KMS-11 (cell line): ENCODE measurements around the gene IL3.

Source experiments
- H2AFZ ChIP-seq: fragments of 200-600 bp; sonication (generic); 2 replicates; pipeline ENCODE4 v1.6.1; 2016; ENCODE audit warnings: antibody characterized with exemption, mixed run types, low read depth
- H3K27ac ChIP-seq: fragments of 200-600 bp; sonication (generic); 2 replicates; pipeline ENCODE4 v1.6.1; 2016; ENCODE audit warnings: mild to moderate bottlenecking, mixed run types
- H3K27me3 ChIP-seq: fragments of 200-600 bp; sonication (generic); 2 replicates; pipeline ENCODE4 v1.6.1; 2017; ENCODE audit warnings: mild to moderate bottlenecking, low read depth, mixed run types, moderate library complexity; ENCODE audit not compliant: insufficient read depth
- H3K36me3 ChIP-seq: fragments of 200-600 bp; sonication (generic); 2 replicates; pipeline ENCODE4 v1.6.1; 2017; ENCODE audit warnings: mild to moderate bottlenecking, mixed run types; ENCODE audit not compliant: insufficient read depth
- H3K4me1 ChIP-seq: fragments of 200-600 bp; sonication (generic); 2 replicates; pipeline ENCODE4 v1.6.1; 2016; ENCODE audit warnings: mild to moderate bottlenecking, low read depth, mixed run types; ENCODE audit not compliant: poor library complexity, severe bottlenecking
- H3K4me2 ChIP-seq: fragments of 200-600 bp; sonication (generic); 2 replicates; pipeline ENCODE4 v1.7.0; 2016; ENCODE audit warnings: mild to moderate bottlenecking, mixed run types
- H3K4me3 ChIP-seq: fragments of 200-600 bp; sonication (generic); IDR thresholded peaks from 2 replicates; pipeline ENCODE4 v1.6.1; 2017; ENCODE audit warnings: low read depth, low read length, mixed read lengths; ENCODE audit not compliant: insufficient read depth
- H3K79me2 ChIP-seq: fragments of 200-600 bp; sonication (generic); 2 replicates; pipeline ENCODE4 v1.6.1; 2016; ENCODE audit warnings: low read depth, mixed run types; ENCODE audit not compliant: insufficient read depth
- H3K9ac ChIP-seq: fragments of 200-600 bp; sonication (generic); 2 replicates; pipeline ENCODE4 v1.6.1; 2016; ENCODE audit warnings: mild to moderate bottlenecking, mixed run types
- H4K20me1 ChIP-seq: fragments of 200-600 bp; sonication (generic); 2 replicates; pipeline ENCODE4 v1.6.1; 2016; ENCODE audit warnings: mild to moderate bottlenecking, mixed run types; ENCODE audit not compliant: insufficient read depth
- CTCF ChIP-seq: fragments of 200-600 bp; sonication (generic); conservative IDR thresholded peaks from 2 replicates; pipeline ENCODE4 v1.6.1; 2017; ENCODE audit warnings: low read depth, mild to moderate bottlenecking, antibody characterized with exemption, low read length, moderate library complexity, mixed read lengths

The IL3 gene

GRCh38 chr5:132050136-132050535, 10.3 kb upstream of the IL3 start:
- H3K4me1 ChIP-seq, result no peaks in the 10 kb centered on the region

GRCh38 chr5:132050661-132051552, 9.5 kb upstream of the IL3 start:
- H4K20me1 ChIP-seq, result no peaks in the 10 kb centered on the region
- no peaks in the 10 kb centered on the region for H3K36me3 ChIP-seq
- no peaks in the 10 kb centered on the region for H3K79me2 ChIP-seq
- H3K27ac ChIP-seq, result no peak overlapping the region
- H3K9ac ChIP-seq, result no peak overlapping the region
- H3K4me2 ChIP-seq, result no peak overlapping the region
- no peaks in the 10 kb centered on the region for H3K27me3 ChIP-seq
- H3K4me1 ChIP-seq, result no peaks in the 10 kb centered on the region
- H3K4me3 ChIP-seq, result no peak overlapping the region
- no peak for TF ChIP-seq CTCF
- H2AFZ ChIP-seq, result no peak overlapping the region

More at GRCh38 chr5:132050136-132050535, 10.3 kb upstream of the IL3 start:
- H3K27me3 ChIP-seq, result no peaks in the 10 kb centered on the region
- TF ChIP-seq CTCF, result no peak
- no peak overlapping the region for H2AFZ ChIP-seq
- H3K36me3 ChIP-seq, result no peaks in the 10 kb centered on the region
- H3K4me3 ChIP-seq, result no peak overlapping the region
- no peaks in the 10 kb centered on the region for H3K79me2 ChIP-seq
- H3K9ac ChIP-seq, result no peak overlapping the region
- H4K20me1 ChIP-seq, result no peaks in the 10 kb centered on the region
- H3K4me2 ChIP-seq, result no peak overlapping the region
- H3K27ac ChIP-seq, result no peak overlapping the region

GRCh38 chr5:132052520-132052919, 7.9 kb upstream of the IL3 start:
- no peak overlapping the region for H2AFZ ChIP-seq
- no peak overlapping the region for H3K4me3 ChIP-seq
- H4K20me1 ChIP-seq, result no peaks in the 10 kb centered on the region
- H3K79me2 ChIP-seq, result no peaks in the 10 kb centered on the region
- no peaks in the 10 kb centered on the region for H3K4me1 ChIP-seq
- H3K4me2 ChIP-seq, result no peak overlapping the region
- no peaks in the 10 kb centered on the region for H3K27me3 ChIP-seq
- no peaks in the 10 kb centered on the region for H3K36me3 ChIP-seq
- no peak overlapping the region for H3K9ac ChIP-seq
- no peak overlapping the region for H3K27ac ChIP-seq
- no peak for TF ChIP-seq CTCF

GRCh38 chr5:132053483-132053882, 7.0 kb upstream of the IL3 start:
- no peak overlapping the region for H3K4me2 ChIP-seq
- H3K27ac ChIP-seq, result no peak overlapping the region
- no peaks in the 10 kb centered on the region for H3K79me2 ChIP-seq

More at GRCh38 chr5:132053483-132053882, 7.0 kb upstream of the IL3 start:
- Histone ChIP-seq H3K36me3 (no peaks in the 10 kb centered on the region), H4K20me1 (no peaks in the 10 kb centered on the region), H3K9ac (no peak overlapping the region), H3K27me3 (no peaks in the 10 kb centered on the region), H2AFZ (no peak overlapping the region), H3K4me3 (no peak overlapping the region), H3K4me1 (no peaks in the 10 kb centered on the region)
- no peak for TF ChIP-seq CTCF
